Renal cortical epithelial cell (primary cell): ENCODE measurements around the gene TTF2. TPM values are rescaled to one million over a fixed set of nuclear protein-coding genes. Genes with fewer than 3 reads are reported as not detected.

ENCODE experiments used
- total RNA-seq: library from RNA; depleted of rRNA; stranded (reverse); fragments of >200 nt; gene quantifications from 2 replicates; pipeline ENCODE4 v1.2.3, GENCODE V29; 2014

Gene TTF2
- total RNA-seq, 1 donor from 2014 or later: 17.9 TPM

Other genes starting within 250 kb of the TTF2 start
- gene PTGFRN, start 150.4 kb upstream of the TTF2 start, total RNA-seq: 51.4 and 76.7 TPM in 2 replicates
- gene CD101, start 58.6 kb upstream of the TTF2 start, total RNA-seq: 0.35 and 0.45 TPM in 2 replicates
- 1.2 and 7.1 TPM in 2 replicates for gene TRIM45, start 61.4 kb downstream of the TTF2 start, total RNA-seq
- gene VTCN1, start 150.6 kb downstream of the TTF2 start, total RNA-seq: 16.3 and 19.9 TPM in 2 replicates